ENCODE data around the gene CHRM1.

DNA sequence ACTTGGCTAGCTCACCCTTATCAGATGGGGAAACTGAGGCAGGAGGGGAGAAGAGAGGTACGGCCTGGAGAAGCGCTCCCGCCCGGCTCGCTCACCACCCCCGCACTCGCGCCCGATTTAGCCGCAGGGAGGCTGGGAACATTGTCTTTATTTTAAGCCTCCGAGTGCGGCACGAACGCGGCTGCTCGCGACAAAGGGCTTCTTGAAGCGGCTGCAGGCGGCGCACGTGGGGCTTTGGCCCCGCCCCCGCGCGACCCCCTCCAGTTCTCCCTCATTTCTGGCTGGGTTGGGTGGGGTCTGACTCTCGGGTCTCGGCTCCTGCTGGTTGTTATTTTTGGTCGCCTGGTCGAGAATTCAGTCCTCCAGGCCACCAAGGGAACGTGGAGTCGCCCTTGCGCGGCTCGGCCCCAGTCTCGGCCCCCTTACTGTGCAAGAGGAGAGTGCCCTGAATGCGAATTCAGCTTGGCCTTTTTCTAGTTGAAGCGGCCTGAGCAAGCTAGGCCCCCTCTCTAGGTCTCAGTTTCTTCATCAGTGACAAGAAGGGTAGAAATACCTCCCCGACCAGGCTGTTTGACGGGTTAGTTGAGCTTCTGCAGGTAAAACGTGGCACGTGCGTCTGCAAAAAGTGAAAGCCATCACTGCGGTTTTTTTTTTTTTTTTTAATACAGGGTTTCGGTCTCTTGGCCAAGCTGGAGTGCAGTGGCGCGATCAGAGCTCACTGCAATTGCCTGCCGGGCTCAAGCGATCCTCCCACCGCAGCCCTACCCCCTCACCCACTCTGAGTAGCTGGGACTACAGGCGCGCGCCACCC, 2.6 kb upstream of the CHRM1 start:
- TF ChIP-seq, protein P1, sequence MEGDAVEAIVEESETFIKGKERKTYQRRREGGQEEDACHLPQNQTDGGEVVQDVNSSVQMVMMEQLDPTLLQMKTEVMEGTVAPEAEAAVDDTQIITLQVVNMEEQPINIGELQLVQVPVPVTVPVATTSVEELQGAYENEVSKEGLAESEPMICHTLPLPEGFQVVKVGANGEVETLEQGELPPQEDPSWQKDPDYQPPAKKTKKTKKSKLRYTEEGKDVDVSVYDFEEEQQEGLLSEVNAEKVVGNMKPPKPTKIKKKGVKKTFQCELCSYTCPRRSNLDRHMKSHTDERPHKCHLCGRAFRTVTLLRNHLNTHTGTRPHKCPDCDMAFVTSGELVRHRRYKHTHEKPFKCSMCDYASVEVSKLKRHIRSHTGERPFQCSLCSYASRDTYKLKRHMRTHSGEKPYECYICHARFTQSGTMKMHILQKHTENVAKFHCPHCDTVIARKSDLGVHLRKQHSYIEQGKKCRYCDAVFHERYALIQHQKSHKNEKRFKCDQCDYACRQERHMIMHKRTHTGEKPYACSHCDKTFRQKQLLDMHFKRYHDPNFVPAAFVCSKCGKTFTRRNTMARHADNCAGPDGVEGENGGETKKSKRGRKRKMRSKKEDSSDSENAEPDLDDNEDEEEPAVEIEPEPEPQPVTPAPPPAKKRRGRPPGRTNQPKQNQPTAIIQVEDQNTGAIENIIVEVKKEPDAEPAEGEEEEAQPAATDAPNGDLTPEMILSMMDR (IDR thresholded peaks at IDR 0.05), result no peak
- no peak for TF ChIP-seq POLR2A (IDR thresholded peaks at IDR 0.05)
